Fibroblast of pulmonary artery (primary cell): ENCODE data around the gene FMOD.
"Not testable (repeated sequence)": the region's sequence is repeated elsewhere in the genome, so short reads cannot be mapped to it uniquely, and the experiment has no call there.

Experiments
- DNase-seq: peaks from one replicate; pipeline ENCODE4 v3.0.0-alpha.2; 2010; ENCODE audit warnings: low read depth
- H3K4me3 ChIP-seq: replicated peaks from 2 replicates; pipeline ENCODE4 v1.5.1; 2011; ENCODE audit warnings: low read depth, mild to moderate bottlenecking, control low read depth, low read length, moderate library complexity
- CTCF ChIP-seq: IDR thresholded peaks from 2 replicates; pipeline ENCODE4 v1.5.1; 2011; ENCODE audit warnings: mild to moderate bottlenecking, control low read depth, low read length, inconsistent platforms; ENCODE audit errors: missing control alignments

FMOD gene

GRCh38 chr1:203301331-203301668 lies 49.6 kb downstream of the FMOD start:
- no peak for DNase-seq
- H3K4me3 ChIP-seq: no peak overlapping the region
- no peak for TF ChIP-seq CTCF

- H3K4me3 ChIP-seq: no peak overlapping the region
- DNase-seq: no peak
- TF ChIP-seq CTCF: no peak
Measured at GRCh38 chr1:203300441-203301330, 50.2 kb downstream of the FMOD start.

GRCh38 chr1:203299719-203300429 lies 51.0 kb downstream of the FMOD start:
- not testable (repeated sequence) for DNase-seq, H3K4me3 ChIP-seq

GRCh38 chr1:203299169-203299568 lies 51.8 kb downstream of the FMOD start:
- no peak for DNase-seq
- H3K4me3 ChIP-seq: no peak overlapping the region
- TF ChIP-seq CTCF: no peak

GRCh38 chr1:203296460-203297073 lies 54.4 kb downstream of the FMOD start:
- no peak for DNase-seq
- H3K4me3 ChIP-seq: no peak overlapping the region
- no peak for TF ChIP-seq CTCF

- TF ChIP-seq CTCF: no peak
- no peak overlapping the region for H3K4me3 ChIP-seq
- no peak for DNase-seq
Measured at GRCh38 chr1:203295796-203296195, 55.1 kb downstream of the FMOD start.
